ENCODE measurements around the gene TSPAN11. TPM values are rescaled to one million over a fixed set of nuclear protein-coding genes. Genes with fewer than 3 reads are reported as not detected.

The TSPAN11 gene
- total and polyA plus RNA-seq, 2 donors (not counting 1 experiment from before 2014, with no cell fraction given) = not detected

DNA sequence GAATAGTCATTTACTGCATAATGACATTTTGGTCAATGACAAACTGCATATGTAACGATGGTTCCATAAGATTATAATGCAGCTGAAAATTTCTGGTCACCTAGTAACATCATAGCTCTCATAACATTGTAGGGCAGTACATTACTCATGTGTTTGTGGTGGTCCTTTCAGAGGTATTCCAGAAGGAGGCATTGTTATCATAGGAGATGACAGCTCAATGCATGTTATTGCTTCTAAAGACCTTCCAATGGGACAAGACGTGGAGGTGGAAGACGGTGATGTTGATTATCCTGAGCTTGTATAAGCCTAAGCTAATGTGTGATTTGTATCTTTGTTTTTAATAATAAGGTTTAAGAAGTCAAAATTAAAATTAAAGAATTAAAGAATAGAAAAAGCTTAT, 43.8 kb upstream of the TSPAN11 start:
- Histone ChIP-seq H2AFZ (ENCODE audit: insufficient read depth, low read depth, low read length, poor library complexity, severe bottlenecking) (no peak overlapping the region), H3K4me1 (ENCODE audit: control insufficient read depth in 2 of 2, insufficient read depth in 2 of 2, low read length in 2 of 2) (no peaks in the 10 kb centered on the region), H3K9ac (ENCODE audit: low read length) (no peak overlapping the region), H3K9me3 (ENCODE audit: control extremely low read depth in 1 of 3, control insufficient read depth in 2 of 3, insufficient read depth in 1 of 3, low read length in 2 of 3) (peaks cover 2 to 18% (median 14%) of the 10 kb centered on the region in 3 donors), H3K27me3 (replicated peaks in 1 of 4; ENCODE audit: control extremely low read depth in 1 of 4, control insufficient read depth in 3 of 4, insufficient read depth in 4 of 4, low read length in 3 of 4) (no peaks in the 10 kb centered on the region), H3K4me3 (ENCODE audit: control extremely low read depth in 1 of 5, extremely low read depth in 1 of 5, insufficient read depth in 1 of 5, low read depth in 2 of 5, low read length in 4 of 5) (no peak overlapping the region), H3K4me2 (replicated peaks; ENCODE audit: low read depth, low read length, poor library complexity, severe bottlenecking) (no peak overlapping the region), H4K20me1 (ENCODE audit: control insufficient read depth, insufficient read depth, low read length, poor library complexity, severe bottlenecking) (no peaks in the 10 kb centered on the region), H3K27ac (ENCODE audit: low read length in 2 of 2) (no peak overlapping the region), H3K36me3 (replicated peaks in 1 of 2; ENCODE audit: control extremely low read depth in 1 of 2, control insufficient read depth in 1 of 2, extremely low read depth in 1 of 2, insufficient read depth in 2 of 2, low read length in 1 of 2) (no peaks in the 10 kb centered on the region), H3K79me2 (ENCODE audit: control insufficient read depth, insufficient read depth, low read length) (no peaks in the 10 kb centered on the region)
- WGBS (ENCODE audit: insufficient coverage) = 93% methylated on average over 2 of the region's 3 CpGs
- H3K27me3 Mint-ChIP-seq = peaks cover 16% of the 10 kb centered on the region
- no peak overlapping the region for H3K4me3 Mint-ChIP-seq
- peaks cover 8% of the 10 kb centered on the region for H3K9me3 Mint-ChIP-seq (ENCODE audit: insufficient read depth)
- CTCF ChIA-PET = interaction anchor here (1.1 to 1.3 kb wide), 2 partner anchors 31 to 38 kb away, joined by 3 to 6 read pairs; no protein-coding TSS in a partner anchor
- ATAC-seq (ENCODE audit: low read depth) = no peak
- no peak for TF ChIP-seq EZH2 (IDR thresholded peaks at IDR 0.05; ENCODE audit: borderline replicate concordance, insufficient read depth, low read depth, low read length, poor library complexity, severe bottlenecking)
- TF ChIP-seq, protein P1, sequence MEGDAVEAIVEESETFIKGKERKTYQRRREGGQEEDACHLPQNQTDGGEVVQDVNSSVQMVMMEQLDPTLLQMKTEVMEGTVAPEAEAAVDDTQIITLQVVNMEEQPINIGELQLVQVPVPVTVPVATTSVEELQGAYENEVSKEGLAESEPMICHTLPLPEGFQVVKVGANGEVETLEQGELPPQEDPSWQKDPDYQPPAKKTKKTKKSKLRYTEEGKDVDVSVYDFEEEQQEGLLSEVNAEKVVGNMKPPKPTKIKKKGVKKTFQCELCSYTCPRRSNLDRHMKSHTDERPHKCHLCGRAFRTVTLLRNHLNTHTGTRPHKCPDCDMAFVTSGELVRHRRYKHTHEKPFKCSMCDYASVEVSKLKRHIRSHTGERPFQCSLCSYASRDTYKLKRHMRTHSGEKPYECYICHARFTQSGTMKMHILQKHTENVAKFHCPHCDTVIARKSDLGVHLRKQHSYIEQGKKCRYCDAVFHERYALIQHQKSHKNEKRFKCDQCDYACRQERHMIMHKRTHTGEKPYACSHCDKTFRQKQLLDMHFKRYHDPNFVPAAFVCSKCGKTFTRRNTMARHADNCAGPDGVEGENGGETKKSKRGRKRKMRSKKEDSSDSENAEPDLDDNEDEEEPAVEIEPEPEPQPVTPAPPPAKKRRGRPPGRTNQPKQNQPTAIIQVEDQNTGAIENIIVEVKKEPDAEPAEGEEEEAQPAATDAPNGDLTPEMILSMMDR (IDR thresholded peaks at IDR 0.05) = no peak
- H3K27ac Mint-ChIP-seq = no peak overlapping the region
- intact Hi-C loops (cut with micrococcal nuclease) = no loop called here
- POLR2A ChIA-PET = no interaction called here
- no peak for DNase-seq
- no peaks in the 10 kb centered on the region for H3K4me1 Mint-ChIP-seq

DNA sequence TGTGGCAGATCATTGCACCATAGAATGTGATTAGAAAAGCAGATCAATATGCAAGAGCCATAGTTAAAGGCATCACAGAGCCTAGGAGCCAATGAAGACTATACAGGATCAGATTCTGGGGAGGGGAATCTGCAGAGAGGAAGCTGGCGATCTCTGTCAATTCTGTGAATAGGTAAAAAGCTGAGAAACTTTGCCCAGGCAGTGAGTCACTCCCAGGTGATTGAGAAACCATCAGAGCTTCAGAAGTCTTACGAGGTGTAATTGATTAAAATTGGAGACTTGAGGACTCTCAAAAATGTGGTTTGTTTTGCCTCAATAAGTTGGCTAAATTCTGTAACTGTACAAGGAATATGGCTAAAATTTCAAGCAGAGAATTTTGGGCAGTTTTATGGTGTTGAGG, 41.7 kb upstream of the TSPAN11 start:
- ChIA-PET CTCF (no interaction called here), POLR2A (no interaction called here)
- H3K27ac ChIP-seq (ENCODE audit: low read length in 2 of 2) = no peak overlapping the region
- H3K27me3 ChIP-seq (replicated peaks in 1 of 4; ENCODE audit: control extremely low read depth in 1 of 4, control insufficient read depth in 3 of 4, insufficient read depth in 4 of 4, low read length in 3 of 4) = no peaks in the 10 kb centered on the region
- Mint-ChIP-seq H3K4me1 (no peaks in the 10 kb centered on the region), H3K27me3 (peaks cover 9% of the 10 kb centered on the region), H3K9me3 (ENCODE audit: insufficient read depth) (peaks cover 8% of the 10 kb centered on the region), H3K27ac (no peak overlapping the region), H3K4me3 (no peak overlapping the region)
- H4K20me1 ChIP-seq (ENCODE audit: control insufficient read depth, insufficient read depth, low read length, poor library complexity, severe bottlenecking) = no peaks in the 10 kb centered on the region
- no peaks in the 10 kb centered on the region for H3K4me1 ChIP-seq (ENCODE audit: control insufficient read depth in 2 of 2, insufficient read depth in 2 of 2, low read length in 2 of 2)
- DNase-seq (no peak), ATAC-seq (ENCODE audit: low read depth) (no peak)
- no peak overlapping the region for H3K4me2 ChIP-seq (replicated peaks; ENCODE audit: low read depth, low read length, poor library complexity, severe bottlenecking)
- H3K79me2 ChIP-seq (ENCODE audit: control insufficient read depth, insufficient read depth, low read length) = no peaks in the 10 kb centered on the region
- H3K9me3 ChIP-seq (ENCODE audit: control extremely low read depth in 1 of 3, control insufficient read depth in 2 of 3, insufficient read depth in 1 of 3, low read length in 2 of 3) = peaks cover 2 to 20% (median 17%) of the 10 kb centered on the region in 3 donors
- WGBS (ENCODE audit: insufficient coverage) = 94% methylated on average over 2 of the region's 2 CpGs
- H2AFZ ChIP-seq (ENCODE audit: insufficient read depth, low read depth, low read length, poor library complexity, severe bottlenecking) = no peak overlapping the region
- no peak overlapping the region for H3K9ac ChIP-seq (ENCODE audit: low read length)
- no peak for TF ChIP-seq EZH2 (IDR thresholded peaks at IDR 0.05; ENCODE audit: borderline replicate concordance, insufficient read depth, low read depth, low read length, poor library complexity, severe bottlenecking)
- TF ChIP-seq, protein P1 (IDR thresholded peaks at IDR 0.05) = no peak
- intact Hi-C loops (cut with micrococcal nuclease) = no loop called here
- no peaks in the 10 kb centered on the region for H3K36me3 ChIP-seq (replicated peaks in 1 of 2; ENCODE audit: control extremely low read depth in 1 of 2, control insufficient read depth in 1 of 2, extremely low read depth in 1 of 2, insufficient read depth in 2 of 2, low read length in 1 of 2)
- no peak overlapping the region for H3K4me3 ChIP-seq (ENCODE audit: control extremely low read depth in 1 of 5, extremely low read depth in 1 of 5, insufficient read depth in 1 of 5, low read depth in 2 of 5, low read length in 4 of 5)
